GM12878 (cell line): ENCODE measurements around the gene HECTD4. TPM values are rescaled to one million over a fixed set of nuclear protein-coding genes. Genes with fewer than 3 reads are reported as not detected.
A peak's percentile ranks its signal among the peaks of the same experiment; 100 is the strongest.

Source experiments
- ATAC-seq: fragments of 200-7000 bp; cut with Tn5 transposase; 3 replicates; pipeline ENCODE4 v1.9.1; 2020; ENCODE audit warnings: mild to moderate bottlenecking, moderate library complexity
- BruUV-seq: library from RNA; stranded (reverse); fragments of 400-500 nt; replicated peaks from 2 replicates; lab custom pipeline; 2021; lab: Mats Ljungman, UMichigan
- CTCF ChIA-PET: fragments of 300-600 bp; sonication (Branson Sonifier 250); formaldehyde crosslinking; extraction: SDS; loops from one replicate; lab custom pipeline; 2021; ENCODE audit warnings: inconsistent platforms; lab: Yijun Ruan, JAX
- POLR2A ChIA-PET: fragments of 350-600 bp; formaldehyde crosslinking; extraction: SDS; loops from one replicate; lab custom pipeline; 2021; ENCODE audit warnings: inconsistent platforms; lab: Charles Lee
- RAD21 ChIA-PET: fragments of 300-600 bp; sonication (Branson Sonifier 250); formaldehyde crosslinking; loops from one replicate; lab custom pipeline; 2023; ENCODE audit warnings: antibody characterized with exemption; ENCODE audit not compliant: unreplicated experiment; lab: Charles Lee
- SMC1A ChIA-PET: fragments of 300-600 bp; sonication (Branson Sonifier 250); formaldehyde crosslinking; loops from one replicate; lab custom pipeline; 2023; ENCODE audit not compliant: unreplicated experiment, uncharacterized antibody; lab: Charles Lee
- DNase-seq: peaks from one replicate; pipeline ENCODE4 v3.0.0-alpha.2; 2011; ENCODE audit warnings: low read depth, low spot score
- FAIRE-seq: peaks from 3 replicates; lab custom pipeline; 2011; peaks lifted over from hg19 to GRCh38; lab: Jason Lieb, UNC
- H2AFZ ChIP-seq: 2 replicates; pipeline ENCODE4 v1.6.0; 2011; ENCODE audit warnings: low read depth, low read length, control low read depth; ENCODE audit not compliant: control insufficient read depth
- H3K27ac ChIP-seq: 2 replicates; pipeline ENCODE4 v1.5.1; 2011; ENCODE audit warnings: control low read depth; ENCODE audit not compliant: control insufficient read depth, insufficient read depth
- H3K27me3 ChIP-seq, 2 experiments: replicated peaks in 1 of 2; 2 replicates each; pipeline versions ENCODE4 v1.6.0 to v1.6.1; 2011; ENCODE audit warnings: low read length in 1 of 2; ENCODE audit not compliant: control insufficient read depth in 2 of 2, insufficient read depth in 2 of 2
- H3K36me3 ChIP-seq, 2 experiments: 2 replicates each; pipeline ENCODE4 v1.5.1; 2011; ENCODE audit warnings: low read length in 1 of 2; ENCODE audit not compliant: control insufficient read depth in 2 of 2, insufficient read depth in 2 of 2
- H3K4me1 ChIP-seq: 2 replicates; pipeline ENCODE4 v1.6.1; 2011; ENCODE audit warnings: mild to moderate bottlenecking, low read length, moderate library complexity, mixed read lengths; ENCODE audit not compliant: control insufficient read depth, insufficient read depth
- H3K4me2 ChIP-seq: 2 replicates; pipeline ENCODE4 v1.6.0; 2011; ENCODE audit warnings: control low read depth; ENCODE audit not compliant: control insufficient read depth, insufficient read depth
- H3K4me3 ChIP-seq: fragments of 200-600 bp; sonication (generic); 2 replicates; pipeline ENCODE4 v1.5.1; 2016
- H3K79me2 ChIP-seq: 2 replicates; pipeline ENCODE4 v1.6.0; 2011; ENCODE audit warnings: low read length; ENCODE audit not compliant: control insufficient read depth, insufficient read depth
- H3K9ac ChIP-seq: 2 replicates; pipeline ENCODE4 v1.8.0; 2011; ENCODE audit warnings: low read length, control low read depth, mixed read lengths; ENCODE audit not compliant: control insufficient read depth, insufficient read depth
- H3K9me3 ChIP-seq: replicated peaks from 3 replicates; pipeline ENCODE4 v1.5.1; 2011; ENCODE audit warnings: mild to moderate bottlenecking, low read length; ENCODE audit not compliant: control insufficient read depth, insufficient read depth
- H4K20me1 ChIP-seq: 2 replicates; pipeline ENCODE4 v1.6.0; 2011; ENCODE audit not compliant: control insufficient read depth, insufficient read depth
- CREB1 ChIP-seq: IDR thresholded peaks from 2 replicates; pipeline ENCODE4 v1.6.1; 2012; ENCODE audit warnings: low read depth, mild to moderate bottlenecking, inconsistent platforms
- CTCF ChIP-seq, 3 experiments: IDR thresholded peaks in 2 of 3; conservative IDR thresholded peaks in 1 of 3; 2 replicates each; pipeline ENCODE4 v1.5.1; 2011; ENCODE audit warnings: low read depth in 3 of 3, low read length in 3 of 3, mild to moderate bottlenecking in 3 of 3, control low read depth in 2 of 3, moderate library complexity in 2 of 3, inconsistent platforms in 1 of 3, mixed read lengths in 1 of 3; ENCODE audit not compliant: control insufficient read depth in 2 of 3, insufficient read depth in 1 of 3; ENCODE audit errors: extremely low read depth in 1 of 3
- E2F8 ChIP-seq: fragments of 450-650 bp; IDR thresholded peaks from 2 replicates; pipeline ENCODE4 v1.6.1; 2018; ENCODE audit warnings: mild to moderate bottlenecking, low read depth, moderate library complexity; ENCODE audit not compliant: partially characterized antibody
- FOXK2 ChIP-seq: fragments of 450-650 bp; IDR thresholded peaks from 2 replicates; pipeline ENCODE4 v1.6.1; 2017; ENCODE audit warnings: mild to moderate bottlenecking, moderate library complexity
- MEF2A ChIP-seq: IDR thresholded peaks from 2 replicates; pipeline ENCODE4 v1.6.1; 2011; ENCODE audit warnings: low read depth, mild to moderate bottlenecking, low read length, moderate library complexity; ENCODE audit not compliant: insufficient read depth
- MEF2B ChIP-seq: fragments of 450-650 bp; IDR thresholded peaks from 2 replicates; pipeline ENCODE4 v1.6.1; 2018; ENCODE audit warnings: mild to moderate bottlenecking, moderate library complexity; ENCODE audit not compliant: partially characterized antibody, poor library complexity, severe bottlenecking
- MXI1 ChIP-seq: fragments of 150-350 bp; IDR thresholded peaks from 2 replicates; pipeline ENCODE4 v1.6.1; 2011; ENCODE audit warnings: low read depth, mild to moderate bottlenecking, inconsistent platforms, low read length, improper control_type of control experiment
- NFXL1 ChIP-seq: fragments of 450-650 bp; IDR thresholded peaks from 2 replicates; pipeline ENCODE4 v1.6.1; 2017; ENCODE audit warnings: antibody characterized with exemption, mild to moderate bottlenecking, borderline replicate concordance
- NKRF ChIP-seq: fragments of 450-650 bp; conservative IDR thresholded peaks from 2 replicates; pipeline ENCODE4 v1.6.1; 2017; ENCODE audit warnings: mild to moderate bottlenecking, moderate library complexity
- SMAD1 ChIP-seq: fragments of 450-650 bp; IDR thresholded peaks from 2 replicates; pipeline ENCODE4 v1.6.1; 2018; ENCODE audit warnings: mild to moderate bottlenecking, low read depth; ENCODE audit not compliant: partially characterized antibody
- SPI1 ChIP-seq: IDR thresholded peaks from 2 replicates; pipeline ENCODE4 v1.6.1; 2011; ENCODE audit warnings: low read depth, mild to moderate bottlenecking, low read length, moderate library complexity, borderline replicate concordance; ENCODE audit not compliant: insufficient read depth
- SRF ChIP-seq, 2 experiments: IDR thresholded peaks; 2 replicates each; pipeline ENCODE4 v1.6.1; 2011; ENCODE audit warnings: low read depth in 2 of 2, low read length in 2 of 2, mild to moderate bottlenecking in 1 of 2, moderate library complexity in 1 of 2
- STAT3 ChIP-seq: IDR thresholded peaks from 2 replicates; pipeline ENCODE4 v1.6.1; 2011; ENCODE audit warnings: low read depth, low read length, improper control_type of control experiment
- TCF12 ChIP-seq: IDR thresholded peaks from 2 replicates; pipeline ENCODE4 v1.6.1; 2011; ENCODE audit warnings: low read depth, mild to moderate bottlenecking, low read length
- ZNF217 ChIP-seq: fragments of 450-650 bp; IDR thresholded peaks from 2 replicates; pipeline ENCODE4 v1.6.1; 2017; ENCODE audit warnings: antibody characterized with exemption, mild to moderate bottlenecking
- WGBS: methylation state at CpG from one replicate; pipeline ENCODE4 v1.1.6; 2016; ENCODE audit warnings: low lambda C conversion rate; ENCODE audit not compliant: insufficient replicate concordance, insufficient coverage; ENCODE audit errors: missing lambda C conversion rate; 5-methylcytosine and 5-hydroxymethylcytosine counted together
- in situ Hi-C: fragments of 300-500 bp; cut with MboI; formaldehyde crosslinking; loops from 9 replicates; pipeline ENCODE4 v1.14.3; 2018; ENCODE audit warnings: mixed read lengths
- intact Hi-C: fragments of 100-400 bp; cut with micrococcal nuclease; formaldehyde crosslinking; loops from one replicate; pipeline ENCODE4 v1.14.2; 2022; ENCODE audit not compliant: unreplicated experiment
- polyA plus RNA-seq, 11 experiments: library from polyadenylated mRNA; depleted of rRNA in 4 of 11; unstranded in 6 of 11; stranded (reverse) in 5 of 11; fragments of >200 nt; fragmentation: Nextera tagmentation in 4 of 11; fragmentation: Illumina TruSeq in 1 of 11; extraction: Ambion mirVana in 4 of 11; extraction: Trizol in 1 of 11; gene quantifications; 1 replicate in 1 of 11; 2 replicates in 10 of 11; pipeline versions ENCODE4 v1.2.1 to v1.2.3, GENCODE V29; 2011 to 2016; ENCODE audit warnings: inconsistent platforms in 2 of 11, missing spikeins in 2 of 11, low read depth in 1 of 11
- total RNA-seq, 4 experiments: library from RNA; depleted of rRNA in 3 of 4; stranded (reverse); fragments of >200 nt in 3 of 4; fragmentation: Illumina TruSeq in 1 of 4; extraction: Trizol in 1 of 4; gene quantifications; 2 replicates each; pipeline versions ENCODE4 v1.2.1 to v1.2.3, GENCODE V29; 2013 to 2021

HECTD4 gene
- total and polyA plus RNA-seq, 10 of the 15 experiments (the other 5 are each of a cell fraction or from before 2014, with no cell fraction given) = 5.8 to 43.9 (median 17.9) TPM

- no peak for DNase-seq
- no peak for FAIRE-seq
- H3K27ac ChIP-seq = no peak overlapping the region
- intact Hi-C loops = loop anchor here (1.0 to 10.0 kb wide), 6 partner anchors 112 to 542 kb away; partner anchors contain the start of genes ERP29, MAPKAPK5 and TMEM116
- CTCF ChIA-PET = interaction anchor here (0.5 to 4.4 kb wide), 39 partner anchors 12 to 572 kb away, joined by 3 to 140 read pairs (median 4); partner anchors contain the start of gene NAA25
- H3K9ac ChIP-seq = no peak overlapping the region
- POLR2A ChIA-PET = interaction anchor here (0.6 to 1.1 kb wide), 4 partner anchors 261 to 445 kb away, joined by 3 to 5 read pairs (median 3); partner anchors contain the start of genes TMEM116 and TRAFD1
- SMC1A ChIA-PET = interaction anchor here (0.6 to 2.4 kb wide), 39 partner anchors 9 to 446 kb away, joined by 3 to 48 read pairs (median 4); no protein-coding TSS in a partner anchor
- no peak overlapping the region for H3K4me2 ChIP-seq
- RAD21 ChIA-PET = interaction anchor here (0.7 to 3.3 kb wide), 18 partner anchors 18 to 459 kb away, joined by 3 to 76 read pairs (median 4); no protein-coding TSS in a partner anchor
- no peak overlapping the region for H3K4me3 ChIP-seq
- WGBS = 91% methylated on average over 3 of the region's 3 CpGs
- no peaks in the 10 kb centered on the region for H3K36me3 ChIP-seq
- in situ Hi-C loops = loop anchor here (5.0 to 10.0 kb wide), 2 partner anchors 189 to 442 kb away; no protein-coding TSS in a partner anchor
- H3K9me3 ChIP-seq = no peaks in the 10 kb centered on the region
- no peak for ATAC-seq
- H2AFZ ChIP-seq = peak overlapping the region; percentile 54
- H4K20me1 ChIP-seq = no peaks in the 10 kb centered on the region
- no peaks in the 10 kb centered on the region for H3K27me3 ChIP-seq
- H3K4me1 ChIP-seq = no peaks in the 10 kb centered on the region; the same call in 1 of the 2 replicates
- no TSS peak for BruUV-seq
- H3K79me2 ChIP-seq = peaks cover 3% of the 10 kb centered on the region
- TF ChIP-seq NKRF (no peak), CTCF (IDR thresholded peaks at IDR 0.05 in 2 of 3, conservative IDR thresholded peaks at IDR 0.05 in 1 of 3; ENCODE audit: control insufficient read depth in 2 of 3, extremely low read depth in 1 of 3, insufficient read depth in 1 of 3, low read depth in 3 of 3, low read length in 3 of 3) (no peak), SMAD1 (no peak), E2F8 (no peak), TCF12 (no peak), MEF2A (no peak), MXI1 (no peak), CREB1 (no peak), FOXK2 (no peak), SPI1 (no peak), STAT3 (no peak), MEF2B (no peak), NFXL1 (no peak), SRF (IDR thresholded peaks at IDR 0.05; ENCODE audit: low read depth in 2 of 2, low read length in 2 of 2) (no peak), ZNF217 (no peak)
Observed at GRCh38 chr12:112386726-112387125, 4.5 kb upstream of the HECTD4 start.
